ENCODE data around the gene IRS1. TPM values are rescaled to one million over a fixed set of nuclear protein-coding genes. Genes with fewer than 3 reads are reported as not detected.

The IRS1 gene
- total and polyA plus RNA-seq, 2 donors (not counting 1 experiment from before 2014, with no cell fraction given): 14.3 to 29.1 TPM

DNA sequence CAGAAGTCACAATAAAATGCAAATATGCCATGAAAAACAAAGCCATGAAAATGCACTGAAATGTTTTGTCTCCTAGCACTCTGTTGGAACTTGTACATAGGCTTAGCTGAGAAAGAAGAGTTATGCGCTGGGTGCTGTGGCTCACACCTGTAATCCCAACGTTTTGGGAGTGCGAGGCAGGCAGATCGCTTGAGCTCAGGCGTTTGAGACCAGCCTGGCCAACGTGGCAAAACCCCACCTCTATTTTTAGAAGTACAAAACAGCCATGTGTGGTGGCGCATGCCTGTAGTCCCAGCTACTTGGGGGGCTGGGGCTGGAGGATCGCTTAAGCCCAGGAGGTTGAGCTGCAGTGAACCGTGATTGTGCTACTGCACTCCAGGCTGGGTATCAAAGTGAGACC, 39.9 kb downstream of the IRS1 start:
- Histone ChIP-seq H2AFZ (ENCODE audit: low read length) (no peak overlapping the region), H3K36me3 (ENCODE audit: control insufficient read depth, insufficient read depth, low read length) (peaks cover 1% of the 10 kb centered on the region), H3K9ac (ENCODE audit: insufficient read depth, low read length) (peak overlapping the region; percentile 39), H3K27ac (ENCODE audit: insufficient read depth, low read length) (peak overlapping the region; percentile 86), H3K27me3 (ENCODE audit: control insufficient read depth, insufficient read depth, low read length) (no peaks in the 10 kb centered on the region), H3K4me2 (ENCODE audit: extremely low read depth, insufficient read depth, low read length) (peak overlapping the region; percentile 9), H3K4me3 (replicated peaks in 1 of 4; ENCODE audit: control extremely low read depth in 1 of 4, insufficient read depth in 1 of 4, low read depth in 3 of 4, low read length in 4 of 4) (no peak overlapping the region), H3K9me3 (ENCODE audit: control insufficient read depth, insufficient read depth, low read depth, low read length) (no peaks in the 10 kb centered on the region), H4K20me1 (ENCODE audit: control insufficient read depth, extremely low read depth, insufficient read depth, low read length) (no peaks in the 10 kb centered on the region), H3K79me2 (ENCODE audit: control insufficient read depth, insufficient read depth, low read length) (peaks cover 86% of the 10 kb centered on the region), H3K4me1 (ENCODE audit: control insufficient read depth, extremely low read depth, insufficient read depth, low read length) (peaks cover 40% of the 10 kb centered on the region)
- DNase-seq (ENCODE audit: low read depth in 2 of 2): no peak
- TF ChIP-seq, protein P1, sequence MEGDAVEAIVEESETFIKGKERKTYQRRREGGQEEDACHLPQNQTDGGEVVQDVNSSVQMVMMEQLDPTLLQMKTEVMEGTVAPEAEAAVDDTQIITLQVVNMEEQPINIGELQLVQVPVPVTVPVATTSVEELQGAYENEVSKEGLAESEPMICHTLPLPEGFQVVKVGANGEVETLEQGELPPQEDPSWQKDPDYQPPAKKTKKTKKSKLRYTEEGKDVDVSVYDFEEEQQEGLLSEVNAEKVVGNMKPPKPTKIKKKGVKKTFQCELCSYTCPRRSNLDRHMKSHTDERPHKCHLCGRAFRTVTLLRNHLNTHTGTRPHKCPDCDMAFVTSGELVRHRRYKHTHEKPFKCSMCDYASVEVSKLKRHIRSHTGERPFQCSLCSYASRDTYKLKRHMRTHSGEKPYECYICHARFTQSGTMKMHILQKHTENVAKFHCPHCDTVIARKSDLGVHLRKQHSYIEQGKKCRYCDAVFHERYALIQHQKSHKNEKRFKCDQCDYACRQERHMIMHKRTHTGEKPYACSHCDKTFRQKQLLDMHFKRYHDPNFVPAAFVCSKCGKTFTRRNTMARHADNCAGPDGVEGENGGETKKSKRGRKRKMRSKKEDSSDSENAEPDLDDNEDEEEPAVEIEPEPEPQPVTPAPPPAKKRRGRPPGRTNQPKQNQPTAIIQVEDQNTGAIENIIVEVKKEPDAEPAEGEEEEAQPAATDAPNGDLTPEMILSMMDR (conservative IDR thresholded peaks at IDR 0.05 in 1 of 2, IDR thresholded peaks at IDR 0.05 in 1 of 2; ENCODE audit: low read depth in 1 of 2, low read length in 2 of 2): no peak
- no peak for TF ChIP-seq EZH2 (IDR thresholded peaks at IDR 0.05; ENCODE audit: low read length, missing control alignments)

DNA sequence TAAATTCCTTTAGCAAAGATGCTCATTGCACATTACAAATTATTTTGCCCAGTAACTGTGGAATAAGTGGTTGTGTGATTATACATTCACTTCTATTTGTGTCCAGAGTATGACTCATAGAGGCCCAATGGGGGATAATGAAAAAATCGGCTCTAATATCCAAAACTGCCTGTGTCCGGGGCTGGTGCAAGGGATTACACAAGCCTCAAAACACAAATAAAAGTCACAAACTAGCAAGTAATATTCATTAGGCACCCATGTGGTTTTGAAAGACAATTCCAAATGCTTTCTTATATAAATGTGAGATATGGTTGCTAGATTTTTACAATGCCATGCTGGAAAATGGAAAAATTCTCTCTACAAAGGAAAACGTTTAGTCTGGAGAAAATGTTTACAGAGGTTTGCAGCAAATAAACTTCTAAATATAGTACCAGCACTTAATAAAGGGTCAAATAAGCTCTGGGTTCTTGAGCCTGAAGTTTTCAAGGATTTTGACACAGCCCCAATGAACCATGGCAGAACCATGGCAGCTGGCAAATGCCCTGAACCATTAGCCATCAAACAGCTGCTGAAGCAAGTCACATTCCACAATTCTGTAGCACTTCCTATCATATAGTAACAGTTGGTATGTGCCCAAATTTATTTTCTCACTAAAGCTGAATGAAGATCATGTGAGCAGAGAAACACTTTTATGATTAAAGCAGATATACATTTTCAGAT, 40.5 kb downstream of the IRS1 start:
- Histone ChIP-seq H4K20me1 (ENCODE audit: control insufficient read depth, extremely low read depth, insufficient read depth, low read length) (no peaks in the 10 kb centered on the region), H3K9ac (ENCODE audit: insufficient read depth, low read length) (no peak overlapping the region), H3K36me3 (ENCODE audit: control insufficient read depth, insufficient read depth, low read length) (peaks cover 1% of the 10 kb centered on the region), H3K27me3 (ENCODE audit: control insufficient read depth, insufficient read depth, low read length) (no peaks in the 10 kb centered on the region), H3K79me2 (ENCODE audit: control insufficient read depth, insufficient read depth, low read length) (peaks cover 86% of the 10 kb centered on the region), H3K27ac (ENCODE audit: insufficient read depth, low read length) (peak overlapping the region; percentile 86), H2AFZ (ENCODE audit: low read length) (no peak overlapping the region), H3K4me3 (replicated peaks in 1 of 4; ENCODE audit: control extremely low read depth in 1 of 4, insufficient read depth in 1 of 4, low read depth in 3 of 4, low read length in 4 of 4) (peak overlapping the region in 2 of 4 experiments; percentile 15 to 22), H3K4me1 (ENCODE audit: control insufficient read depth, extremely low read depth, insufficient read depth, low read length) (peaks cover 40% of the 10 kb centered on the region), H3K4me2 (ENCODE audit: extremely low read depth, insufficient read depth, low read length) (peak overlapping the region; percentile 9), H3K9me3 (ENCODE audit: control insufficient read depth, insufficient read depth, low read depth, low read length) (no peaks in the 10 kb centered on the region)
- TF ChIP-seq, protein P1 (conservative IDR thresholded peaks at IDR 0.05 in 1 of 2, IDR thresholded peaks at IDR 0.05 in 1 of 2; ENCODE audit: low read depth in 1 of 2, low read length in 2 of 2): no peak
- no peak for TF ChIP-seq EZH2 (IDR thresholded peaks at IDR 0.05; ENCODE audit: low read length, missing control alignments)
- peak; percentile 76 to 94 for DNase-seq (ENCODE audit: low read depth in 2 of 2)

GRCh38 chr2:226756131-226756530, 43.5 kb downstream of the IRS1 start:
- peak; percentile 59 to 93 for DNase-seq (ENCODE audit: low read depth in 2 of 2)
- Histone ChIP-seq H3K79me2 (ENCODE audit: control insufficient read depth, insufficient read depth, low read length) (peaks cover 84% of the 10 kb centered on the region), H3K4me1 (ENCODE audit: control insufficient read depth, extremely low read depth, insufficient read depth, low read length) (peaks cover 27% of the 10 kb centered on the region), H3K27me3 (ENCODE audit: control insufficient read depth, insufficient read depth, low read length) (no peaks in the 10 kb centered on the region), H2AFZ (ENCODE audit: low read length) (no peak overlapping the region), H3K9ac (ENCODE audit: insufficient read depth, low read length) (no peak overlapping the region), H3K27ac (ENCODE audit: insufficient read depth, low read length) (peak overlapping the region; percentile 80), H3K9me3 (ENCODE audit: control insufficient read depth, insufficient read depth, low read depth, low read length) (no peaks in the 10 kb centered on the region), H3K4me3 (replicated peaks in 1 of 4; ENCODE audit: control extremely low read depth in 1 of 4, insufficient read depth in 1 of 4, low read depth in 3 of 4, low read length in 4 of 4) (peak overlapping the region in 1 of 4 experiments; percentile 2), H4K20me1 (ENCODE audit: control insufficient read depth, extremely low read depth, insufficient read depth, low read length) (no peaks in the 10 kb centered on the region), H3K36me3 (ENCODE audit: control insufficient read depth, insufficient read depth, low read length) (peaks cover 4% of the 10 kb centered on the region), H3K4me2 (ENCODE audit: extremely low read depth, insufficient read depth, low read length) (peak overlapping the region; percentile 58)
- no peak for TF ChIP-seq EZH2 (IDR thresholded peaks at IDR 0.05; ENCODE audit: low read length, missing control alignments)
- TF ChIP-seq, protein P1 (conservative IDR thresholded peaks at IDR 0.05 in 1 of 2, IDR thresholded peaks at IDR 0.05 in 1 of 2; ENCODE audit: low read depth in 1 of 2, low read length in 2 of 2): no peak

Data from fibroblast of lung (primary cell).